ENCODE measurements around the gene ADAMTS18. TPM values are rescaled to one million over a fixed set of nuclear protein-coding genes. Genes with fewer than 3 reads are reported as not detected.
"Not testable (repeated sequence)": the region's sequence is repeated elsewhere in the genome, so short reads cannot be mapped to it uniquely, and the experiment has no call there.

The ADAMTS18 gene
- total RNA-seq, 5 donors from 2014 or later (not counting 1 experiment from before 2014, with no cell fraction given): not detected

DNA sequence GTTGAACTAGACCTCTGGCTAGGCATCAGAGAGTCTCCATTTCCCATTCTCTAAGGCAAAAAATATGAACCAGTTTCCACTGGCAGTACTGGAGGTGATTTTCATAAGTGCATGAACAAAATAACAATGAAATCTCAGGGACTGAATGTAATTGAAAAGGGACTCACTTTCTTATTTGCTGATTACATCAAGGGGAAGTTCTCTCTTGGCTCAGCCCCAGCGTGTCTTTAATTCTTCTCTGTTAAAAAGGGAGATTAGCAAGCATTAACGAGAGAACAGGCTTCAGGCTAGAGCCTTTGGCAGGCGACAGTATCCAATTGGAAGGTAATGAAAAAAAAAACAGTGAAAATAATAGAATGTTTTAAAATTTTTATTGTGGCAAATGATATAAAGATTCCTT, 34.0 kb upstream of the ADAMTS18 start:
- 56% methylated on average over 3 of the region's 3 CpGs for WGBS (ENCODE audit: insufficient coverage)

DNA sequence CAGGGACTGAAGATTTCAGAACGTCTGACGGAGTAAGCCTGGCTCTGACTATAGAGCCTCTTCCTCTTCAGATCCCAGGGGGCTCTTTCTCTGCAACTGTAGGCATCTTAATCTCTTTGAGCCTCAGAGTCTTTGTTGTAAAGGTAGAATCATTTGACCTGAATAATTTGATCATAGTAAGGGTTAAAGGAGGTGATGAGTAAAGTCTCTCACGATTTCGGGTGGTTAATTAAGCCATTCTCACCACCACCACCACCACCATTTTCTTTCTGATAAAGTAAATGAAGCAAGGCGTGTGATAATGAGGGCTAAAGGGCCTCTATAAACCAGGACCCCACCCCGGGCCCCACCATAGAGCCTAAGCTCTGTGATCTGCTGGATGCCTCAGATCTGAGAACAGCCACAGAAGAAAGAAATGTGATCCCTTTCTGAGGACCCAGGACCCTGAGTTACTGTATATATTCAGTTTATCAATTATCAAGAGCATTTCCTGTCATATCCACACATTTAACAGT, 33.0 kb upstream of the ADAMTS18 start:
- no peak overlapping the region for H3K27ac Mint-ChIP-seq
- DNase-seq: no peak
- H3K9me3 ChIP-seq: no peaks in the 10 kb centered on the region
- no peak overlapping the region for H3K4me3 ChIP-seq (ENCODE audit: control insufficient read depth in 1 of 2, extremely low read depth in 1 of 2, low read length in 1 of 2)
- no peaks in the 10 kb centered on the region for H3K36me3 ChIP-seq (ENCODE audit: control insufficient read depth in 2 of 2, extremely low read depth in 1 of 2, insufficient read depth in 1 of 2, low read length in 1 of 2)
- no peaks in the 10 kb centered on the region for H3K4me1 Mint-ChIP-seq
- no peaks in the 10 kb centered on the region for H3K36me3 Mint-ChIP-seq
- H3K4me3 Mint-ChIP-seq: no peak overlapping the region
- ChIA-PET CTCF (no interaction called here), POLR2A (no interaction called here)
- peaks cover 5 to 15% of the 10 kb centered on the region in 2 donors for H3K27me3 Mint-ChIP-seq
- WGBS (ENCODE audit: insufficient coverage): 58% methylated on average over 2 of the region's 6 CpGs
- H3K9me3 Mint-ChIP-seq: no peaks in the 10 kb centered on the region
- no peak for ATAC-seq (replicated peaks in 1 of 4)
- H3K27ac ChIP-seq (ENCODE audit: low read length): no peak overlapping the region
- H3K27me3 ChIP-seq (replicated peaks in 1 of 2; ENCODE audit: control insufficient read depth in 2 of 2, extremely low read depth in 1 of 2, insufficient read depth in 2 of 2, low read length in 1 of 2): peaks cover 0 to 5% of the 10 kb centered on the region in 2 experiments
- no peaks in the 10 kb centered on the region for H3K4me1 ChIP-seq (ENCODE audit: control insufficient read depth in 1 of 2, extremely low read depth in 1 of 2, insufficient read depth in 2 of 2, low read length in 2 of 2)

More for the DNA sequence above, 34.0 kb upstream of the ADAMTS18 start:
- Histone ChIP-seq H3K9me3 (no peaks in the 10 kb centered on the region), H3K4me3 (ENCODE audit: control insufficient read depth in 1 of 2, extremely low read depth in 1 of 2, low read length in 1 of 2) (no peak overlapping the region), H3K27ac (ENCODE audit: low read length) (no peak overlapping the region), H3K36me3 (ENCODE audit: control insufficient read depth in 2 of 2, extremely low read depth in 1 of 2, insufficient read depth in 1 of 2, low read length in 1 of 2) (no peaks in the 10 kb centered on the region), H3K27me3 (replicated peaks in 1 of 2; ENCODE audit: control insufficient read depth in 2 of 2, extremely low read depth in 1 of 2, insufficient read depth in 2 of 2, low read length in 1 of 2) (peaks cover 0 to 5% of the 10 kb centered on the region in 2 experiments), H3K4me1 (ENCODE audit: control insufficient read depth in 1 of 2, extremely low read depth in 1 of 2, insufficient read depth in 2 of 2, low read length in 2 of 2) (no peaks in the 10 kb centered on the region)
- Mint-ChIP-seq H3K27ac (no peak overlapping the region), H3K4me3 (no peak overlapping the region), H3K4me1 (no peaks in the 10 kb centered on the region), H3K36me3 (no peaks in the 10 kb centered on the region), H3K9me3 (no peaks in the 10 kb centered on the region), H3K27me3 (peaks cover 7 to 15% of the 10 kb centered on the region in 2 donors)
- ChIA-PET POLR2A (interaction anchor here in 1 of 2 donors (0.5 kb wide), 1 partner anchor 81 kb away, joined by 3 read pairs; no protein-coding TSS in a partner anchor), CTCF (no interaction called here)
- no peak for DNase-seq
- no peak for ATAC-seq (replicated peaks in 1 of 4)

DNA sequence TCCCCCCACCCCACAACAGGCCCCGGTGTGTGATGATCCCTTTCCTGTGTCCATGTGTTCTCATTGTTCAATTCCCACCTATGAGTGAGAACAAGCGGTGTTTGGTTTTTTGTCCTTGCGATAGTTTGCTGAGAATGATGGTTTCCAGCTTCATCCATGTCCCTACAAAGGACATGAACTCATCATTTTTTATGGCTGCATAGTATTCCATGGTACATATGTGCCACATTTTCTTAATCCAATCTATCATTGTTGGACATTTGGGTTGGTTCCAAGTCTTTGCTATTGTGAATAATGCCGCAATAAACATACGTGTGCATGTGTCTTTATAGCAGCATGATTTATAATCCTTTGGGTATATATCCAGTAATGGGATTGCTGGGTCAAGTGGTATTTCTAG, 28.8 kb upstream of the ADAMTS18 start:
- POLR2A ChIA-PET; H3K4me3 Mint-ChIP-seq; H3K4me1 ChIP-seq (ENCODE audit: control insufficient read depth in 1 of 2, extremely low read depth in 1 of 2, insufficient read depth in 2 of 2, low read length in 2 of 2); H3K36me3 ChIP-seq (ENCODE audit: control insufficient read depth in 2 of 2, extremely low read depth in 1 of 2, insufficient read depth in 1 of 2, low read length in 1 of 2); H3K36me3 Mint-ChIP-seq; ATAC-seq (replicated peaks in 1 of 4); H3K27ac Mint-ChIP-seq; H3K27me3 Mint-ChIP-seq; H3K4me3 ChIP-seq (ENCODE audit: control insufficient read depth in 1 of 2, extremely low read depth in 1 of 2, low read length in 1 of 2); H3K9me3 ChIP-seq; CTCF ChIA-PET; H3K4me1 Mint-ChIP-seq; DNase-seq; H3K9me3 Mint-ChIP-seq; H3K27ac ChIP-seq (ENCODE audit: low read length); H3K27me3 ChIP-seq (replicated peaks in 1 of 2; ENCODE audit: control insufficient read depth in 2 of 2, extremely low read depth in 1 of 2, insufficient read depth in 2 of 2, low read length in 1 of 2): not testable (repeated sequence)
- no CpG with 5 or more reads among the region's 5 CpGs for WGBS (ENCODE audit: insufficient coverage)

DNA sequence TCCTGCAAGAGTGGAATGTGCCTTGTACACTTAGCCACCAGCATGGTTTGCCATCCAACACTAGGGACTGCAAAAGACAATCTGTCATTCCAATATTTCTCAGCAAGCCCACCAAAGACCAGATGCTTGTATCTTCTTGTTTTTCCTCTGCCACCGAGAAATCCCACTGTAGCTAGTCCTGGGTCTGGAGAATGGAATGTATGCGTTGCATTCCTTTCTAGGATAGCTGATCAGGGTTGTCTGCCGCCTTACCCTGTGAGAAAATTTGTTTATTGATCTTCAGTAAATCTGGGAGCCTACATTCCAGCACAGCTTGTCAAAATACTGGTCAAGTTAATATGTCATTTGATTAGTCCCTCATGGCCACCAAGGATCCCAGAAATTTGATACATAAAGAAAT, 28.1 kb upstream of the ADAMTS18 start:
- ATAC-seq (replicated peaks in 1 of 4) (no peak), DNase-seq (no peak)
- Mint-ChIP-seq H3K9me3 (no peaks in the 10 kb centered on the region), H3K36me3 (no peaks in the 10 kb centered on the region), H3K4me1 (no peaks in the 10 kb centered on the region), H3K4me3 (no peak overlapping the region), H3K27ac (no peak overlapping the region), H3K27me3 (peaks cover 0 to 6% of the 10 kb centered on the region in 2 donors)
- POLR2A ChIA-PET: no interaction called here
- CTCF ChIA-PET: no interaction called here
- Histone ChIP-seq H3K27me3 (replicated peaks in 1 of 2; ENCODE audit: control insufficient read depth in 2 of 2, extremely low read depth in 1 of 2, insufficient read depth in 2 of 2, low read length in 1 of 2) (no peaks in the 10 kb centered on the region), H3K27ac (ENCODE audit: low read length) (no peak overlapping the region), H3K36me3 (ENCODE audit: control insufficient read depth in 2 of 2, extremely low read depth in 1 of 2, insufficient read depth in 1 of 2, low read length in 1 of 2) (no peaks in the 10 kb centered on the region), H3K9me3 (no peaks in the 10 kb centered on the region), H3K4me1 (ENCODE audit: control insufficient read depth in 1 of 2, extremely low read depth in 1 of 2, insufficient read depth in 2 of 2, low read length in 2 of 2) (no peaks in the 10 kb centered on the region), H3K4me3 (ENCODE audit: control insufficient read depth in 1 of 2, extremely low read depth in 1 of 2, low read length in 1 of 2) (no peak overlapping the region)
- no CpG with 5 or more reads among the region's 3 CpGs for WGBS (ENCODE audit: insufficient coverage)

DNA sequence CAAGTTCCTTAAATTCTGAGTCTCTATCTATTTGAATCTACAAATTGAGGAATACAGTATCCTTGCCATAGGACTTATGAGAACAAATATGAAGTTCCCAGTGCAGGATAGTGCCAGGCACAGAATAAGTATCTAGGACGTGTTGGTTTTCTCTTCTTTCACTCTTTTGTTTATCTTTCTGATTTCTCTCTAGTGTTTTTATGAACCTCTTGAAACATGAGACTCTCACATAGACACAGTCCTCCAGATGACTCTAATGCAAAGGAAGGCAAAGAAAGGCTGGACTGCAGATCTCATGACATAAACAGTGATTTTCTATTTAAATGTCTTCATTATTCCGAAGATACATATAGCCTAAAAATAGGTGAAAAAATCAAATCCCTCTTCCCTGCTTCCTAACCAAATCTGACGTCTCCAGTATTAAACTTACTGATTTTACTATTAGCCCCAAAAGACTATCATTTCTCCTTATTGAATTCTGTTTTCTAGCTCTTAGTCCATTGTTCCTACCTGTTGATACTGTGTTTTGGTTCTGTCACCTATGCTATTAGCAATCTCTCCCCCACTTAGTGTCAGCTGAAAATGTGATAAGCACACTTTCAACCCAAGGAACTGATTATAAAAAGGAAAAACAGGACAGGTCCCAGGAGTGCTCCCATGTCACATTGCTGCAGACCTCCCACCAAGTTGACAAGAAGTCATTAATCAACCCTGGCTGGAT, 24.9 kb upstream of the ADAMTS18 start:
- Mint-ChIP-seq H3K4me3 (no peak overlapping the region), H3K27me3 (peaks cover 0 to 6% of the 10 kb centered on the region in 2 donors), H3K36me3 (no peaks in the 10 kb centered on the region), H3K4me1 (no peaks in the 10 kb centered on the region), H3K27ac (no peak overlapping the region), H3K9me3 (no peaks in the 10 kb centered on the region)
- no peaks in the 10 kb centered on the region for H3K4me1 ChIP-seq (ENCODE audit: control insufficient read depth in 1 of 2, extremely low read depth in 1 of 2, insufficient read depth in 2 of 2, low read length in 2 of 2)
- ChIA-PET CTCF (no interaction called here), POLR2A (no interaction called here)
- DNase-seq (no peak), ATAC-seq (replicated peaks in 1 of 4) (no peak)
- no peak overlapping the region for H3K4me3 ChIP-seq (ENCODE audit: control insufficient read depth in 1 of 2, extremely low read depth in 1 of 2, low read length in 1 of 2)
- 100% methylated on average over 1 of the region's 3 CpGs for WGBS (ENCODE audit: insufficient coverage)
- no peaks in the 10 kb centered on the region for H3K9me3 ChIP-seq
- H3K27ac ChIP-seq (ENCODE audit: low read length): no peak overlapping the region
- H3K36me3 ChIP-seq (ENCODE audit: control insufficient read depth in 2 of 2, extremely low read depth in 1 of 2, insufficient read depth in 1 of 2, low read length in 1 of 2): no peaks in the 10 kb centered on the region
- no peaks in the 10 kb centered on the region for H3K27me3 ChIP-seq (replicated peaks in 1 of 2; ENCODE audit: control insufficient read depth in 2 of 2, extremely low read depth in 1 of 2, insufficient read depth in 2 of 2, low read length in 1 of 2)

DNA sequence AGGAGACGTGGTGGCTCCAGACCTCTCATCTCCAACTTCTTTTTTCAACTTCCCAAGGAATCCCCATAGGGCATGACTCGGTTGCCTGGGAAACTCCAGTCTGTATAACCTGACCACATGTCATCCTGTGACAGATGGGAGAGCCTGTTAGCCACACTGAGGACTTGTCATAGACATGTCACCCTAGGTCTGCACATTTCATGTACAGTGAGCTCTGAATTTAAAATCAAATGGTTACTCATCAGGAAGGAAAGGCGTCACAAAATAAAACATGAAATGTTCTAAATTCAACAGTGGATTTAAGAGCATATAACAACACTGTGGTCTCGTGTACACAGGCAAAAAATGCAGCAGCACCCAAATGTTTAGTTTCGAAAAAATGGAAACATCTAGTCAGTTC, 22.2 kb upstream of the ADAMTS18 start:
- H3K36me3 ChIP-seq (ENCODE audit: control insufficient read depth in 2 of 2, extremely low read depth in 1 of 2, insufficient read depth in 1 of 2, low read length in 1 of 2): no peaks in the 10 kb centered on the region
- DNase-seq (no peak), ATAC-seq (replicated peaks in 1 of 4) (no peak)
- H3K4me3 ChIP-seq (ENCODE audit: control insufficient read depth in 1 of 2, extremely low read depth in 1 of 2, low read length in 1 of 2): no peak overlapping the region
- 57% methylated on average over 3 of the region's 5 CpGs for WGBS (ENCODE audit: insufficient coverage)
- no peaks in the 10 kb centered on the region for H3K27me3 ChIP-seq (replicated peaks in 1 of 2; ENCODE audit: control insufficient read depth in 2 of 2, extremely low read depth in 1 of 2, insufficient read depth in 2 of 2, low read length in 1 of 2)
- H3K4me1 ChIP-seq (ENCODE audit: control insufficient read depth in 1 of 2, extremely low read depth in 1 of 2, insufficient read depth in 2 of 2, low read length in 2 of 2): no peaks in the 10 kb centered on the region
- ChIA-PET CTCF (no interaction called here), POLR2A (no interaction called here)
- no peaks in the 10 kb centered on the region for H3K9me3 Mint-ChIP-seq
- H3K36me3 Mint-ChIP-seq: no peaks in the 10 kb centered on the region
- H3K4me3 Mint-ChIP-seq: no peak overlapping the region
- H3K27ac ChIP-seq (ENCODE audit: low read length): no peak overlapping the region
- H3K27me3 Mint-ChIP-seq: peaks cover 0 to 6% of the 10 kb centered on the region in 2 donors
- H3K9me3 ChIP-seq: no peaks in the 10 kb centered on the region
- no peaks in the 10 kb centered on the region for H3K4me1 Mint-ChIP-seq
- no peak overlapping the region for H3K27ac Mint-ChIP-seq

Data from T-cell (primary cell).